Natural killer cell (primary cell): ENCODE measurements around the gene ENPEP. TPM values are rescaled to one million over a fixed set of nuclear protein-coding genes. Genes with fewer than 3 reads are reported as not detected.
"Not testable (repeated sequence)": the region's sequence is repeated elsewhere in the genome, so short reads cannot be mapped to it uniquely, and the experiment has no call there.

ENCODE experiments used
- ATAC-seq, 3 donors: fragments of 150-1000 bp in 2 of 3; fragments of 200-7000 bp in 1 of 3; cut with Tn5 transposase; 1 replicate in 1 of 3; 2 replicates in 2 of 3; pipeline ENCODE4 v1.10.0; 2021; ENCODE audit warnings: mild to moderate bottlenecking in 2 of 3, moderate library complexity in 2 of 3
- DNase-seq, 2 donors: peaks; one replicate each; pipeline versions ENCODE4 v3.0.0 to v3.0.0-alpha.2; 2013 to 2021; ENCODE audit warnings: mixed read lengths in 1 of 2
- H3K27ac ChIP-seq: one replicate; pipeline ENCODE4 v1.5.1; 2013; ENCODE audit warnings: mild to moderate bottlenecking, low read length
- H3K27me3 ChIP-seq: one replicate; pipeline ENCODE4 v1.6.1; 2013; ENCODE audit warnings: low read length; ENCODE audit not compliant: control insufficient read depth, insufficient read depth
- H3K36me3 ChIP-seq: one replicate; pipeline ENCODE4 v1.6.1; 2013; ENCODE audit warnings: low read length; ENCODE audit not compliant: control insufficient read depth, insufficient read depth
- H3K4me1 ChIP-seq: one replicate; pipeline ENCODE4 v1.6.1; 2013; ENCODE audit warnings: low read length; ENCODE audit not compliant: control insufficient read depth, insufficient read depth
- H3K4me3 ChIP-seq: one replicate; pipeline ENCODE4 v1.5.1; 2013; ENCODE audit warnings: low read length
- H3K9me3 ChIP-seq: one replicate; pipeline ENCODE4 v1.6.1; 2013; ENCODE audit warnings: low read length; ENCODE audit not compliant: control insufficient read depth, insufficient read depth
- H3K27ac Mint-ChIP-seq, 2 donors: one replicate each; pipeline ENCODE4 v1.8.0; 2022; ENCODE audit warnings: mild to moderate bottlenecking in 2 of 2, mixed read lengths in 2 of 2, moderate library complexity in 1 of 2
- H3K27me3 Mint-ChIP-seq, 2 donors: one replicate each; pipeline ENCODE4 v1.8.0; 2022; ENCODE audit warnings: low read depth in 2 of 2, mixed read lengths in 2 of 2
- H3K36me3 Mint-ChIP-seq: one replicate; pipeline ENCODE4 v1.8.0; 2022; ENCODE audit warnings: mixed read lengths
- H3K4me1 Mint-ChIP-seq, 2 donors: one replicate each; pipeline ENCODE4 v1.8.0; 2022; ENCODE audit warnings: mixed read lengths in 2 of 2
- H3K4me3 Mint-ChIP-seq: one replicate; pipeline ENCODE4 v1.8.0; 2022; ENCODE audit warnings: mild to moderate bottlenecking, moderate library complexity, mixed read lengths
- H3K9me3 Mint-ChIP-seq, 2 donors: one replicate each; pipeline ENCODE4 v1.8.0; 2022; ENCODE audit warnings: mixed read lengths in 2 of 2
- CTCF ChIP-seq: fragments of 200-600 bp; IDR thresholded peaks from one replicate; pipeline ENCODE4 v1.8.0; 2022; ENCODE audit warnings: antibody characterized with exemption
- WGBS: methylation state at CpG from one replicate; pipeline ENCODE4 v1.1.7; 2013; ENCODE audit warnings: missing lambda C conversion rate; ENCODE audit not compliant: insufficient coverage; 5-methylcytosine and 5-hydroxymethylcytosine counted together
- intact Hi-C: fragments of 100-400 bp; cut with micrococcal nuclease; formaldehyde crosslinking; loops from one replicate; pipeline ENCODE4 v1.14.2; 2022
- total RNA-seq, 4 donors: library from RNA; stranded (reverse); fragments of 120-200 nt in 1 of 4; gene quantifications; one replicate each; pipeline versions ENCODE4 v1.2.3 to v1.2.4, GENCODE V29; 2013 to 2022

Gene ENPEP
- total RNA-seq, 3 donors from 2014 or later (not counting 1 experiment from before 2014, with no cell fraction given): 0.07 TPM; not detected in 2

- H3K27me3 Mint-ChIP-seq: peaks cover 12 to 32% of the 10 kb centered on the region in 2 donors
- 65% methylated on average over 5 of the region's 5 CpGs for WGBS
- H3K4me3 Mint-ChIP-seq: no peak overlapping the region
Measured at GRCh38 chr4:110484767-110485166, 8.8 kb downstream of the ENPEP start.

DNA sequence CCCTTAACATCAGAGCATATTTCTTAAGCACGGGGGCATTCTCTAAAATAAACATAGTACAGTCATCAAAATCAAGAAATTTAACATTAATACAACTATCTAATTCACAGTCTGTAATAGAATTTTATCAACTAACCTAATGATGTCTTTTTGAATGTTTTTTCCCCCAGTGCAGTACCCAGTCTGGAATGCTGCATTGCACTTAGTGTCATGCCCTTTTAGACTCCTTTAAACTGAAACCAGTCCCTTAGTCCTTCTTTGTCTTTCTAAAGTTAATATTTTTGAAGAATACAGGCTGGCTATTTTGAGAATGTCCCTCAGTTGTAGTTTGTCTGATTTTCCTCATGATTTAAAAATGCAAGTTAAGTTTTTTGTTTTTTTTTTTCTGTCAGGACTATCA is 9.5 kb downstream of the ENPEP start:
- 50% methylated on average over 1 of the region's 1 CpG for WGBS
- no peak overlapping the region for H3K27ac ChIP-seq
- Mint-ChIP-seq H3K27me3 (peaks cover 12 to 29% of the 10 kb centered on the region in 2 donors), H3K27ac (no peak overlapping the region), H3K9me3 (no peaks in the 10 kb centered on the region), H3K4me1 (no peaks in the 10 kb centered on the region), H3K36me3 (no peaks in the 10 kb centered on the region), H3K4me3 (no peak overlapping the region)
- intact Hi-C loops: no loop called here
- no peak overlapping the region for H3K4me3 ChIP-seq
- ATAC-seq (no peak), DNase-seq (no peak)
- peaks cover 2% of the 10 kb centered on the region for H3K27me3 ChIP-seq
- H3K36me3 ChIP-seq: no peaks in the 10 kb centered on the region
- H3K9me3 ChIP-seq: no peaks in the 10 kb centered on the region
- TF ChIP-seq CTCF: no peak
- H3K4me1 ChIP-seq: no peaks in the 10 kb centered on the region

More at GRCh38 chr4:110484767-110485166, 8.8 kb downstream of the ENPEP start:
- no peak for DNase-seq
- H3K4me1 Mint-ChIP-seq: no peaks in the 10 kb centered on the region
- no peaks in the 10 kb centered on the region for H3K36me3 ChIP-seq
- H3K36me3 Mint-ChIP-seq: no peaks in the 10 kb centered on the region
- no peak overlapping the region for H3K27ac ChIP-seq
- no peak for TF ChIP-seq CTCF
- no peak for ATAC-seq
- intact Hi-C loops: no loop called here
- no peaks in the 10 kb centered on the region for H3K9me3 Mint-ChIP-seq
- H3K4me1 ChIP-seq: no peaks in the 10 kb centered on the region
- H3K27me3 ChIP-seq: peaks cover 2% of the 10 kb centered on the region
- H3K4me3 ChIP-seq: no peak overlapping the region
- no peaks in the 10 kb centered on the region for H3K9me3 ChIP-seq
- no peak overlapping the region for H3K27ac Mint-ChIP-seq

- WGBS: 70% methylated on average over 4 of the region's 4 CpGs
- DNase-seq (no peak), ATAC-seq (no peak)
- intact Hi-C loops: no loop called here
- H3K27me3 ChIP-seq: peaks cover 2% of the 10 kb centered on the region
- H3K27me3 Mint-ChIP-seq: peaks cover 12 to 21% of the 10 kb centered on the region in 2 donors
- no peaks in the 10 kb centered on the region for H3K9me3 Mint-ChIP-seq
- H3K4me1 Mint-ChIP-seq: no peaks in the 10 kb centered on the region
- no peaks in the 10 kb centered on the region for H3K36me3 Mint-ChIP-seq
- no peaks in the 10 kb centered on the region for H3K4me1 ChIP-seq
- no peak overlapping the region for H3K27ac Mint-ChIP-seq
- H3K27ac ChIP-seq: no peak overlapping the region
- H3K4me3 ChIP-seq: no peak overlapping the region
- TF ChIP-seq CTCF: no peak
- H3K9me3 ChIP-seq: no peaks in the 10 kb centered on the region
- no peak overlapping the region for H3K4me3 Mint-ChIP-seq
- H3K36me3 ChIP-seq: no peaks in the 10 kb centered on the region
Measured at GRCh38 chr4:110486256-110486655, 10.3 kb downstream of the ENPEP start.

DNA sequence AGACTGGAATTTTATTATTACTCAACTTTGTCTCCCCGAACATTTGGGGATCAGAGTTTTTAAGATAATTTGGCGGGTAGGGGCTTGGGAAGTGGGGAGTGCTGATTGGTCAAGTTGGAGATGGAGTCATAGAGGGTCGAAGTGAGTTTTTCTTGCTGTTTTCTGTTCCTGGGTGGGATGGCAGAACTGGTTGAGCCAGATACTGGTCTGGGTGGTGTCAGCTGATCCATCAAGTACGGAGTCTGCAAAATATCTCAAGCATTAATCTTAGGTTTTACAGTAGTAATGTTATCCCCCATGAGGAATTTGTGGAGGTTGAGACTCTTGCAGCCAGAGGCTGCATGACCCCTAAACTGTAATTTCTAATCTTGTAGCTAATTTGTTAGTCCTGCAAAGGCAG is 10.9 kb downstream of the ENPEP start:
- H3K27me3 ChIP-seq, H3K27ac Mint-ChIP-seq, H3K4me1 ChIP-seq, ATAC-seq, DNase-seq, H3K9me3 ChIP-seq, intact Hi-C loops, H3K4me1 Mint-ChIP-seq, H3K36me3 Mint-ChIP-seq, H3K4me3 Mint-ChIP-seq, H3K36me3 ChIP-seq, H3K9me3 Mint-ChIP-seq, H3K4me3 ChIP-seq, H3K27ac ChIP-seq: not testable (repeated sequence)
- 80% methylated on average over 4 of the region's 4 CpGs for WGBS
- peaks cover 9 to 15% of the 10 kb centered on the region in 2 donors for H3K27me3 Mint-ChIP-seq
